Activated CD8-positive, alpha-beta memory T cell treated with anti-CD3 and anti-CD28 coated beads, Interleukin-2, amount 50 U/mL, for 4 hours (primary cell): ENCODE measurements around the gene TTF1.
"Not testable (repeated sequence)": the region's sequence is repeated elsewhere in the genome, so short reads cannot be mapped to it uniquely, and the experiment has no call there.

Experiments used
- DNase-seq: peaks from one replicate; pipeline ENCODE4 v3.0.0-alpha.2; 2020

TTF1 gene

GRCh38 chr9:132412089-132412488 is 5.4 kb upstream of the TTF1 start:
- peak; percentile 22 for DNase-seq

DNA sequence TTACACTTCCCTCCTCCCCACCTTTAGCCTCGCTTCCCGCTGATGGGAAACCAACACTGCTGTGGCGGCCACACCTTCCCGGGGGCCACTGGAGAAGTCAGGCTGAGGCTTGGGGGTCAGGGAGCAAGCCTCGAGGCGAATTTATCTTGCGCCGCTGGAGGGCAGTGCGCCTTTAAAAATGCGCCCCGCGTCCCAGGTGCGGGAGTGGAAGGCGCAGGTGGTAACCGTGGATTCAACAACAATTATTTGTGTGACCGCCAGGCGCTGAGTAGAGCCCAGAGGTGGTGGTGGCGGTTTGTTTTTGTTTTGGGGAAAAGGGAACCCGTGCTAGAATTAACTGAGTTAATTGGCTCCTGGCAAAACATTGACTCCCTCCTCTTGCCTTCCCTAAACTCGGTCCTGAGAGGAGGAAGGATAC is 4.5 kb upstream of the TTF1 start:
- peak; percentile 64 for DNase-seq

GRCh38 chr9:132410642-132411041 is 4.0 kb upstream of the TTF1 start:
- peak; percentile 23 for DNase-seq

DNA sequence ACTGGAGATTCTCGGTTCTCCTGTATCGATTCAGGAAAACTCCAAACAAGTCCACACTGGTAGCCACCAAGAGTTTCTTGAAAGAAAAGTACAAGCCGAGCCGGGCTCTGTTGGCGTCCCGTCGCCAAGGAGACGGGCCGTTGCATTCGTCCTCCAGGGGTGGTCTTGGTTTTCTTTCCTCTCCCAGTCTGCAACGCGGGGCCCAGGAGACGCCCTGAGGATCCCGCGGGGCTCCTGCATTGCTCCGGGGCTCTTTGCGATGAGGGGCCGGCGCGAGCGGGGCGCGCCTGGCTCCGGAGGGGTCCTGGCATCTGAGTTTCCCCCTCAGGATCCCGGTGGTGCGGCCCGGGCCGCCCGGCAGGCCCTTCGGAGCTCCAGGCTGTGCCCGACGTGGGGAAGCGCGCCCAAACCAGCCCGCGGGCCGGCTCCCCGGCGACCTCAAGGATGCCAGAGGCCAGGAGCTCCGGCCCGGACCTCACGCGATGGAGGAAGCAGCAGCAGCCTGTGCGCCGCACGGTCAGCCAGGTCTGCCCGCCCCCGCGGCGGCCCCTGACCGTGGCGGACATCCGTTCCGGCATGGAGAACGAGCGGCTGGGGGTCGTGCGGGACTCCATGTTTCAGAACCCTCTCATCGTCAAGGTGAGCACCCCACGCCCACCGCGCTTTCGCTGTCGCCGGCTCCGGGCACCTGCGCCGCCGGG is 3.3 kb upstream of the TTF1 start, which contains the start of gene CFAP77:
Gene CFAP77 (plus strand): TSS at position 384 of the 701 bp plus-strand sequence. CDS start 61 bp downstream, at position 445.
- DNase-seq = peak; percentile 34

- DNase-seq = no peak
These were observed 1.9 kb upstream of the TTF1 start for GRCh38 chr9:132408521-132408920.

- DNase-seq = no peak
These were observed 556 bp upstream of the TTF1 start for GRCh38 chr9:132407196-132407595.

DNA sequence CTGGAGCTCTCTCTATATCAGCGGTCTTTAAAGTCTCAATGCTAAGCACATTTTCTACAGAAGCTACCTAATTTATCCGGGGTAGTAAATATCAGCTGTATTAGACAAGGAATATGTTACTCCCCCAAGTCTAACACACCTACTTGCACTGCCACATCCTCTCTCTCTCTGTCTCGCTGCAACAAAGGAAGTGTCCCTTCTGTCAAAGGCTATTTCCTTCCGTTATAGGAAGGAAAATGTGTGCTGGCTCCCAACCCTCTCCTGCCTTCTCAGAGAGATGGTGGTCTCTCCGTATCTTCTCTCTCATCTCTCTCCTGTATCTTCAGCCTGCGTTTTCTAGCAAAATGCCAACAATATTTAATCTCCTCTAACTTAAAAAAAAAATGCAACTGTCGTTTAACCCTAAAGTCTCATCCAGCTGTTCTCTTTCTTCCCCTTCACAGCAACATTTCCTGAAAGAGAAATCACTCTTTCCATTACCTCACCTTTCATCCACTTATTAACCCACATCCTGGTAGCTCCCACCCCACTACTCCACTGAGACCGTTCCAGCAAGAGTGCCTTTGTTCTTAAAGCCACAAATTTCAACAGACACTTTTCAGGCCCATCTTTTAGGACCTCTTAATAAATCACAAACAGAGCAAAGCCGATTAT is 2.3 kb downstream of the TTF1 start:
- DNase-seq = no peak

GRCh38 chr9:132401824-132402223 is 4.8 kb downstream of the TTF1 start:
- DNase-seq = no peak

DNA sequence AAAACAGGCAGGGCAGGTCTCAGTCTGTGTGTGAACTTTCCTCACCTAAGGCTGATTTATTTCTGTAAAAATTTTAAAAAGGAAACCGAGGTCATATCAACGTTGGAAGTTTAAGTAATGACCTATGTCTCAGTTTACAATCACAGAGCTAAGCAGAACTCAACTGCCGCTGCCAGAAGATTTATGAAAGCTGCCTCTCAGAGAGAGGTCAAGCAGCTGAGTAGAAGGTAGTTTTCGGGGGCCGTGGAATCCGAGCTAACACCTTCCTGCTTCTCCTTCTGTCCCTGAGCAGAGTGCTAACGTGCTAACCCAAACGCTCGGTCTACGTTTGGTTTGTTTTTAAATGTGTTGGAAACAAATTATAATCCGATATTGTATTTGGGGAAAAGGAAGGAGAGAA is 11.1 kb downstream of the TTF1 start:
- DNase-seq = no peak

DNA sequence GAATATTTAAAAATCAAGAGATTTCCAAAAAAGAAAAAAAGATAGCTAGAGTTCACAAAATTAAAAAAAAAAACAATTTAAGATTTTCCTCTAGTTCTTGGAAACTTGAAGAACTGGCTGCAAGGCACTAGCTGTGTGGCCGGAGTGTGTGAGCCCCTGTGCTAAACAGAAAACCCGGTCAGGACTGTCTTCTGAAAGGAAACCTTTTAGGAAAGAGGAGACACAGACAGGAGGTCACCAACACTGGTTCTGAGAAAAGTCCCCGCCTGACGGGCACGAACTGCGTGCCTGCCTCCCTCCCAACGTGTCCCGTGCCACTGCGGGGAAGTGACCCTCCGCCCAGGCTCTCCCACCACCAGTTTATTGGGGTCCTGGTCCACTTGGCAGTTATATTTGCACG is 15.2 kb downstream of the TTF1 start:
- no peak for DNase-seq

DNA sequence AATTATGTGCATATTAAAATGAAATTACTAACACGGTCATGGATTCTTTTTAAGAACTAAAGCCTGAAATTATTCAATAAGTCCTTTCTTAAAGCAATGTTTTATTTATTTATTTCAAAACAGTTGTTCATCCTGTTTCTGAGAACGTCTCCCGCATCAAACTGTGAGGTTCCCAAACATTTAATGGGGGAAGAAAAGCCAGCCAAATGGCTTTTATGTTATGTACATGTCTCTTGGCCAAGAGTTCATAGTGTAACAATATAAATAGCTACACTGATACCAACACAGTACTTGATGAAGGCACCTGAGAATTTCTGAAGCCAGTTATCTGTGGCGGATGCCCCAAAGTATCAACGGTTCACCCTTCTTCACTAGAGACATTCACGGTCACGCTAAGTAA is 15.7 kb downstream of the TTF1 start:
- DNase-seq = no peak

GRCh38 chr9:132387133-132387532 is 19.5 kb downstream of the TTF1 start:
- no peak for DNase-seq

GRCh38 chr9:132384376-132384775 is 22.3 kb downstream of the TTF1 start:
- DNase-seq = no peak

- no peak for DNase-seq
These were observed 23.2 kb downstream of the TTF1 start for GRCh38 chr9:132383462-132383883.

- no peak for DNase-seq
These were observed 24.6 kb downstream of the TTF1 start for GRCh38 chr9:132381966-132382541.

DNA sequence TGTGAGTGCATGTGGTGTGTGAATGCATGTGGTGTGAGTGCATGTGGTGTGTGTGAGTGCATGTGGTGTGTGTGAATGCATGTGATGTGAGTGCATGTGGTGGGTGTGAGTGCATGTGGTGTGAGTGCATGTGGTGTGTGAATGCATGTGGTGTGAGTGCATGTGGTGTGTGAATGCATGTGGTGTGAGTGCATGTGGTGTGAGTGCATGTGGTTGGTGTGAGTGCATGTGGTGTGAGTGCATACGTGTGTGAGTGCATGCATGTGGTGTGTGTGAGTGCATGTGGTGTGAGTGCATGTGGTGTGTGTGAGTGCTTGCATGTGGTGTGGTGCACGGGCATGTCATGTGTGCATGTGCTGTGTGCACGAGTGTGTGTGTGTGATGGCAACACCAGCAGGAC is 28.2 kb downstream of the TTF1 start:
- DNase-seq = not testable (repeated sequence)

- not testable (repeated sequence) for DNase-seq
These were observed 28.9 kb downstream of the TTF1 start for GRCh38 chr9:132377769-132378168.

DNA sequence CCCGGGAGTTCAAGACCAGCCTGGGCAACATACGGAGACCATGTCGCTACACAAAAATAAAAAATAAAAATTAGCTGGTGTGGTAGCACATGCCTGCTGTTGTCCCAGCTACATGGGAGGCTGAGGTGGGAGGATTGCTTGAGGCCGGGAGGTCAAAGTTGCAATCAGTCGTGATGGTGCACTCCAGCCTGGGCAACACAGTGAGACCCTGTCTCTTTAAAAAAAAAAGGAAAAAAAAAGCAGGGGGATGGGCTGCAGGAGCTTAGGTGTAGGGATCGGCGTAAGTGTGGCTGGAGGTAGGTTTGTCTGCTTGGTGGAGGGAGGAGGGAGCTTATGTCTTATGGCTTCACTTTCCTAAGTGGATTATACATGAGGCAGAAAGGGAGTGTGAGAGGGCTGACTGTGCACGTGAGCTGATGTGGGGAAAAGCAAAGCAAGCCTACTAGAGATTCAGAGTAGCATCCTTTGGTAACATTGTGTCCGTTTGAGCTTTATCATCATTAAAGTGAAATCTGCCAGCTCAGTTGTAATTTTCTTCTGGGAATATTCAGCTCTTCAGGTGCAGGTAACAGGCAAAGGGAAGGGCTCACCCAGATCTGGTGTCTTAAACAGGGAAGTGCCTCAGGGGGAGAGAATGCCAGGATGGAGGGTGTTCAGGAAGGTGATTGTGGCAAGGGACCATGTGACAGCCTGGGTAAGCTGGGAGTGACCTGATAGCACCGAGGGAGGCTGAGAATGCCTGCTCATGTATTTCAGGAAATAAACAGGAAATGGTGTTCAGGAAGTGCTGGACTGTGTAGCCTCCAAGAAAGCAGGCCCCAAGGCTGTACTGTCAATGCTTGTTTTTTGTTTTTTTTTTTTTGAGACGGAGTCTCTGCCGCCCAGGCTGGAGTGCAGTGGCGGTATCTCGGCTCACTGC is 34.2 kb downstream of the TTF1 start:
- no peak for DNase-seq

- no peak for DNase-seq
These were observed 36.0 kb downstream of the TTF1 start for GRCh38 chr9:132370592-132370991.

DNA sequence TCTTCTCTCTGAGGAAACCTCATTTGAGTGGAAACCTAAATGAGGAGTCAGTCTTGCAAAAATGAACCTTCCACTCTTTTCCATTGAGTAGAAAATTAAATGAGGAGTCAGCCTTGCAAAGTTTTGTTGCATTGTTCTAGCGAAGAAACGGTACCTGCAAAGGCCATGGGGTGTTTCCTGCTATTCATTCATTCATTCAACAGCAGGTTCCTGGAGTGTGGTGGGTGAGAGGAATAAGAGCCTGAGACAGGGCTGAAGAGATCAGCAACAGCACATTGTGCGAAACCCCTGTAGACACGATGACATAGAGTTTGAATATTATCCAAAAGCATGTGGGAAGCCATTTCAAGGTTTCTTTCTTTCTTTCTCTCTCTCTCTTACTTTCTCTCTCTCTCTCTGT is 37.2 kb downstream of the TTF1 start:
- DNase-seq = no peak

GRCh38 chr9:132367613-132368313 is 38.9 kb downstream of the TTF1 start:
- no peak for DNase-seq

DNA sequence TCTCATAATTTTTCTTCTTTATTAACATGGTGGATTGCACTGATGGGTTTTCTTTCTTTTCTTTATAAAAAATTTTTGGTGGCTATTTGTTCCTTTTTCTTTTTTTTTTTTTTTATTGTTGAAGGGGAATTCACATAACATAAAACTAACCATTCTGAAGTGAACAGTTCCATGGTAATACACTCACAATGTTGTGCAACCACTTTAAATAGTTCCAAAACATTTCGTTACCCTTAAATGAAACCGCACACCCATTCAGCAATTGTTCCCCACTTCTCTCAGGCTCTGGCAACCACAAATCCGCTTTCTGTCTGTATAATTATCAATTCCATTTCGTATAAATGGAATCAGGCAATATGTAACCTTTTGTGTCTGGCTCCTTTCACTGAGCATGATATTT is 40.2 kb downstream of the TTF1 start:
- DNase-seq = no peak
